NCI-H187 (cell line): ENCODE results near the gene GPR153.

ENCODE experiments used
- DNase-seq, 2 experiments: peaks; one replicate each; lab custom pipeline; 2025; lab: John Stamatoyannopoulos, UW

The GPR153 gene

GRCh38 chr1:6248932-6249738, 11.8 kb downstream of the GPR153 start:
- DNase-seq = no peak

- DNase-seq = no peak
These were observed 12.6 kb downstream of the GPR153 start for GRCh38 chr1:6248161-6248776.

- DNase-seq = no peak
These were observed 13.2 kb downstream of the GPR153 start for GRCh38 chr1:6247651-6248050.

- DNase-seq = peak; percentile 33 to 60
These were observed 14.1 kb downstream of the GPR153 start for GRCh38 chr1:6246497-6247467.

- peak; percentile 39 to 52 for DNase-seq
These were observed 14.9 kb downstream of the GPR153 start for GRCh38 chr1:6245869-6246496.

GRCh38 chr1:6245086-6245868, 15.6 kb downstream of the GPR153 start:
- peak; percentile 49 to 65 for DNase-seq

GRCh38 chr1:6244401-6245049, 16.4 kb downstream of the GPR153 start:
- no peak for DNase-seq

GRCh38 chr1:6243993-6244392, 16.9 kb downstream of the GPR153 start, which contains the start of gene HES3:
TSS of gene HES3 (plus strand) at chr1:6244179. CDS start at chr1:6244366, 187 bp downstream.
- no peak for DNase-seq

- DNase-seq = no peak
These were observed 17.7 kb downstream of the GPR153 start for GRCh38 chr1:6243053-6243834.

- DNase-seq = no peak
These were observed 18.8 kb downstream of the GPR153 start for GRCh38 chr1:6241887-6242740.

- DNase-seq = no peak
These were observed 19.6 kb downstream of the GPR153 start for GRCh38 chr1:6241107-6241886.

- peak in 1 of 2 experiments; percentile 19 for DNase-seq
These were observed 20.7 kb downstream of the GPR153 start for GRCh38 chr1:6239950-6240768.

- no peak for DNase-seq
These were observed 21.6 kb downstream of the GPR153 start for GRCh38 chr1:6239213-6239752.

- DNase-seq = no peak
These were observed 23.8 kb downstream of the GPR153 start for GRCh38 chr1:6237093-6237492.

GRCh38 chr1:6235296-6235677, 25.6 kb downstream of the GPR153 start:
- DNase-seq = no peak

GRCh38 chr1:6234502-6235295, 26.2 kb downstream of the GPR153 start:
- DNase-seq = no peak
